ENCODE data around the gene DCXR.

DCXR gene

DNA sequence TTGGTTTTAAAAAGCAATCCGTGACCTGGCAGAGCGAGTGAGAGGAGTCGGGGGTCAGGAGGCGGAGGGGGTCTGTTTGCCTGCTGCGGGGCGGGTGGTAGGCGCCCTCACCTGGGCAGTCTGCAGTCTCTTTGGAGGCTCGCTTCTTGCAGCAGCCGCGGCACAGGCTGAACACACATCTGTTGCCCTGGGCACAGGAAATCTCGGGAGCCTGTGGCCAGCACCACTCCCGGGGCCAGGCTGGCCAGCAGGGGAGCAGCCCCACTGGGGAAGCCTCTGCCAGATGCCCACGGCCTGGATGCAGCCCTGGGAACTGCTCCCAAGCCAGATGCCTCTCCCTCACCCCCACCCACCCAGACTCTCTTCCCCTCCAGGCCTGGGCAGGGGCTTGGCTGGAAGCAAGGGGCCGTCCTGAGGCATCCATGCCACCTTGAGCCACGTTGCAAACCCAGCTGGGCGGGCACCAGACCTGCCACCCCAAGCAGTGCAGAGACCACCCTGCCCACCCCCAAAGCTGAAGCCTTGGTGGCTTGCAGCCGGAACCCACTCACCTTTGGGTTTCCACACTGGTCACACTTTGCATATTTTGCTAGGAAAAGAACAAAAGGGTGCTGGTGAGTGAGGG is 20.8 kb upstream of the DCXR start:
- Histone ChIP-seq H3K9me3 (replicated peaks; ENCODE audit: low read length) (no peaks in the 10 kb centered on the region), H3K4me1 (ENCODE audit: control insufficient read depth, insufficient read depth, low read length) (peaks cover 3% of the 10 kb centered on the region), H3K4me2 (ENCODE audit: low read length) (no peak overlapping the region), H3K36me3 (ENCODE audit: insufficient read depth, low read length) (peaks cover 81% of the 10 kb centered on the region), H3K27me3 (ENCODE audit: control insufficient read depth, insufficient read depth, low read length) (no peaks in the 10 kb centered on the region), H3K9ac (ENCODE audit: low read depth, low read length) (no peak overlapping the region), H3K4me3 (ENCODE audit: low read length) (no peak overlapping the region)

DNA sequence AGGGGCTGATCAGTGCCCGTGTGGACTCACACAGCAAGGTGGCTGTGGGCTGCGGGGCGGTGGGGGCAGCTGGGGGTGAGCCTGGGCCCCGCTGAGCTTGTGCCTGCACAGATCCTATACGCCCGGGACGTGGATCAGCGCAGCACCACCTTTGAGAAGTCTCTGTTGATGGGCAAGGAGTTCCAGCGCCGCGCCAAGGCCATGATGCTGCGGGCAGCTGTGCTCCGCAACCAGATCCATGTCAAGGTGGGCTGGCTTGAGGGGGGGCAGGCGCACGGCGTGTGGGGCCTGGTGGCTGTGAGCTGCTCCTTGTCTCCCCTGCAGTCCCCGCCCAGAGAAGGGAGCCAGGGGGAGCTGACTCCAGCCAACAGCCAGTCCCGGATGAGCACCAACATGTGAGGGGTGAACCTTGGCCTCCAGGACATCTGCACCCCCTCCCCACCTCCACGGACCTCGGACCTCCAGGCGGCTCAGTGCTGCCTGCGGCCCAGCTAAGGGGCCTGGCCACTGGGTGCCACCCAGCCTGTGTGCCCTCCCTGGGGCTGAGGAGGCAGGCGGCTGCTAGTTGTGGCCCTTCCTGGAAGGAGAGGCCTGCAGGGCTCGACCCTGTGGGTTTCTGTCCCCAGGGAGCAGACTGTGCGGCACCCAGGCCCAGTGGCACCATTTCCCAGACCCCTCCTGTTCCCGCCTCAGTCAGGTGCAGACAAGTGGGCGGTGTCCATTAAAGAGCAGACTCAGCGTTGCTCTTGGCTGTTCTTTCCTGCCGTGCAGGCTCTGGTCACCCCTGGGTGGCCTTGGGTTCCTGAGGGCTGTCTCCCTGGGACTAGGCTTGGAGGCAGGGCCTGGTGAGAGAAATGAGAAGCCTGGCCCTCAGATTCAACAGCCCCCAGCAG is 19.5 kb upstream of the DCXR start:
- peaks cover 12% of the 10 kb centered on the region for H3K4me1 ChIP-seq (ENCODE audit: control insufficient read depth, insufficient read depth, low read length)
- peaks cover 76% of the 10 kb centered on the region for H3K36me3 ChIP-seq (ENCODE audit: insufficient read depth, low read length)
- H3K9me3 ChIP-seq (replicated peaks; ENCODE audit: low read length) = no peaks in the 10 kb centered on the region
- H3K4me3 ChIP-seq (ENCODE audit: low read length) = no peak overlapping the region
- H3K9ac ChIP-seq (ENCODE audit: low read depth, low read length) = no peak overlapping the region
- H3K4me2 ChIP-seq (ENCODE audit: low read length) = no peak overlapping the region
- no peaks in the 10 kb centered on the region for H3K27me3 ChIP-seq (ENCODE audit: control insufficient read depth, insufficient read depth, low read length)

DNA sequence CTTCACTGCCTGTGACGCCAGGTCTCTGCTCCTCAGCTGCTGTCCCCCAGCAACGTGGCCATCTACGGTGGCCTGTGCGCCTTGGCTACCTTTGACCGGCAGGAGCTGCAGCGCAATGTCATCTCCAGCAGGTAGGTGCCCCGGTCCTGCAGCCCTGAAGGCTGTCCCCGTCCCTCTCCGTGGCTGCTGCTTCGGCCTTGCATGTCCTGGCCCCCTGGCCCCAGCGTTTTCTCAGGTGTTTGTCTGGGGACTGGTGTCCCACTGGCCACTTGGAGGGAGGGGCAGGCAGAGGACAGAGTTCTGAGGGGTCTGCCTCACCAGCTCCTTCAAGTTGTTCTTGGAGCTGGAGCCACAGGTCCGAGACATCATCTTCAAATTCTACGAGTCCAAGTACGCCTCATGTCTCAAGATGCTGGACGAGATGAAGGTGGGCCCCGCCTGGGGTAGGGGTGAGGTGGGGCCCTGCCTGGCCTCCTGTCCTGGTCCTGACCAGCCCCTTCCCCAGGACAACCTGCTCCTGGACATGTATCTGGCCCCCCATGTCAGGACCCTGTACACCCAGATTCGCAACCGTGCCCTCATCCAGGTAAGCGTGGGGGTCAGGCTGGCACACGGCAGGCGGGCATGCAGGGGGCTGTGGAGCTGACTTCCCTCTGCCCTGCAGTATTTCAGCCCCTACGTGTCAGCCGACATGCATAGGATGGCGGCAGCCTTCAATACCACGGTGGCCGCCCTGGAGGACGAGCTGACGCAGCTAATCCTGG is 18.6 kb upstream of the DCXR start:
- no peaks in the 10 kb centered on the region for H3K9me3 ChIP-seq (replicated peaks; ENCODE audit: low read length)
- H3K4me3 ChIP-seq (ENCODE audit: low read length) = no peak overlapping the region
- no peak overlapping the region for H3K4me2 ChIP-seq (ENCODE audit: low read length)
- H3K9ac ChIP-seq (ENCODE audit: low read depth, low read length) = no peak overlapping the region
- peaks cover 12% of the 10 kb centered on the region for H3K4me1 ChIP-seq (ENCODE audit: control insufficient read depth, insufficient read depth, low read length)
- peaks cover 70% of the 10 kb centered on the region for H3K36me3 ChIP-seq (ENCODE audit: insufficient read depth, low read length)
- no peaks in the 10 kb centered on the region for H3K27me3 ChIP-seq (ENCODE audit: control insufficient read depth, insufficient read depth, low read length)

DNA sequence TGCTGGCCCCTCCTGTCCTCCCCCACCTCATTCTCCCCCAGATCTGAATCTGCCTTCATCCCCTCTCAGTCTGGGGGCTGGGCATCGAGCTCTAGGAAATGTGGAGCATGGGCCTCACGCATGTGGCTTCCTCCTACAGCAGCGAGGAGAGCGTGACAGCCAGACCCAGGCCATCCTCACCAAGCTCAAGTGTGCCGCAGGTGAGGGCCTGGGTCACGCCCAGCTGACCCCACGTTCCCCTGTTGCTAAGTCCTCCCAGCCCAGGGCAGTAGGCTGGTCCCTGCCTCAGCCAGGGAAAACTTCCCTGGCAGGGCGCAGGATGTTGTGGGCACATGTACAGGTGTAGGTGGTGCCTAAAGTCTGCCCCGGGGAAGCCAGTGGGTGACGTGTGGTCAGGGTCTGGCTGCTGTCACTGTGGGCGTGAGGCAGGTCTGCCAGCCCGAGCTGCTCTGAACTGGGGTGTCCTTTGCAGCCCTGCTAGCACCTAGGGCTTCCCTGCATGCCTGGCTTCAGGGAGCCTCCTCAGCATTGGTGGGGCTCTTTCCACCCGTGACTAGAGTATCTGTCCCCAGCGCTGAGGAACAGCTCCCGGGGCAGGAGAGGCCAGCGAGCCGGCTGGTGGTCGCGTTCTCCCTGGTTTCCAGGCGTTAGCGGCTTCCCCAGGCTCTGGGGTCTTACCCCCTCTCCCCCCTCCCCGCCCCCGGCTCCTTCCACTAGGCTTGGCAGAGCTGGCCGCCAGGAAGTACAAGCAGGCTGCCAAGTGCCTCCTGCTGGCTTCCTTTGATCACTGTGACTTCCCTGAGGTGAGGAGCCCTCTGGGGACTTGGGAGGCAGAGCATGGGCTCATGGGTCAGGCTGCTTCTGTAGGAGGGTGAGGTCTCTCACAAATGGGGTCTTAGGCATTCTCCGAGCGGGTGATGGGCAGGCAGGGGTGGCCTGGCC is 17.8 kb upstream of the DCXR start:
- H3K4me2 ChIP-seq (ENCODE audit: low read length) = no peak overlapping the region
- H3K9me3 ChIP-seq (replicated peaks; ENCODE audit: low read length) = no peaks in the 10 kb centered on the region
- H3K9ac ChIP-seq (ENCODE audit: low read depth, low read length) = no peak overlapping the region
- no peak overlapping the region for H3K4me3 ChIP-seq (ENCODE audit: low read length)
- no peaks in the 10 kb centered on the region for H3K27me3 ChIP-seq (ENCODE audit: control insufficient read depth, insufficient read depth, low read length)
- peaks cover 17% of the 10 kb centered on the region for H3K4me1 ChIP-seq (ENCODE audit: control insufficient read depth, insufficient read depth, low read length)
- peaks cover 64% of the 10 kb centered on the region for H3K36me3 ChIP-seq (ENCODE audit: insufficient read depth, low read length)

DNA sequence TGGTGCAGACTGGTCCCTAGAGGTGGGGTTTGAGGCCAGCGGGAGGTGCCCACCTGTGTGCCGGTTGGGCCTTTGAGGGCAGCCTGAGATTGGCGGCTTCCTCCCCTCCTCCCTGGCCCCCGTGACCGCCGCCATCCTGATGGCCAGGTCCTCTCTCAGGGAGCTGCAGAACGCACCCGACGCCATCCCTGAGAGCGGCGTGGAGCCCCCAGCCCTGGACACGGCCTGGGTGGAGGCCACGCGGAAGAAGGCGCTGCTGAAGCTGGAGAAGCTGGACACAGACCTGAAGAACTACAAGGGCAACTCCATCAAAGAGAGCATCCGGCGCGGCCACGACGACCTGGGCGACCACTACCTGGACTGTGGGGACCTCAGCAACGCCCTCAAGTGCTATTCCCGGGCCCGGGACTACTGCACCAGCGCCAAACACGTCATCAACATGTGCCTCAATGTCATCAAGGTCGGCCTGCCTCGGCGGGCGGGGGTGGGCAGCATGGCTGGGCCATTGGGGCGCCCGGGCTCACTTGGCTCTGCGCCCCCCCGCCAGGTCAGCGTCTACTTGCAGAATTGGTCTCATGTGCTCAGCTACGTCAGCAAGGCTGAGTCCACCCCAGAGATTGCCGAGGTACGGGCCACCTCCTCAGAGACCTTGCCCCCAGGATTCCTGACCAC is 17.0 kb upstream of the DCXR start:
- Histone ChIP-seq H3K36me3 (ENCODE audit: insufficient read depth, low read length) (peaks cover 64% of the 10 kb centered on the region), H3K4me3 (ENCODE audit: low read length) (no peak overlapping the region)

DNA sequence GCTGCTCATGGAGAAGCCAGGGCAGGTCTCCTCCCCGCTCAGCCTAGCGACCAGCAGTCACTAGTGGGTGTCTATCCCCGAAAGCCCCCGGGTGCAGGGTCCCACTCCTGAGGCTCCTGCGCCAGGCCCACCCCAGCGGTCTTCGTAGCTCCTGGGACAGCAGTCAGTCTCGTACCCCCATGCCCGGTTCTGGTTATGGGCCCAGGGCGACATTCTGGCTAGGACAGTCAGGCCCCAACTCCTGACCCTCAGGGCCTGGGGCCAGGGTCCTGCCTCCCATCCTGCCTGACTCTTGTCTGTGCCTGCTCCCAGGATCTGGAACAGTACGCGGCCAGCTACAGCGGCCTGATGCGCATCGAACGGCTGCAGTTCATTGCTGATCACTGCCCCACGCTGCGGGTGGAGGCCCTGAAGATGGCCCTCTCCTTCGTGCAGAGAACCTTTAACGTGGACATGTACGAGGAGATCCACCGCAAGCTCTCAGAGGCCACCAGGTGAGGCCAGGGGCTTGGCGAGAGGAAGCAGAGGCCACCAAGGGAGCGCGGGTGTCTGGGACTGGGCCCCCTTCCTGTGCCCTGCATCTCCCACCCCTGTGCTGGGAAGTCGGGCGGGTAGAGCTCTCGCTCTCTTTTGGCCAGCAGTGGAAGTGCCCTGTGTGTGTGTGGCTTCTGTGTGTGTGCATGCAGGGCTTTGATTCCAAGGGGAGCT is 16.2 kb upstream of the DCXR start:
- no peak overlapping the region for H3K4me2 ChIP-seq (ENCODE audit: low read length)
- peaks cover 62% of the 10 kb centered on the region for H3K36me3 ChIP-seq (ENCODE audit: insufficient read depth, low read length)
- no peaks in the 10 kb centered on the region for H3K27me3 ChIP-seq (ENCODE audit: control insufficient read depth, insufficient read depth, low read length)
- no peak overlapping the region for H3K9ac ChIP-seq (ENCODE audit: low read depth, low read length)
- no peak overlapping the region for H3K4me3 ChIP-seq (ENCODE audit: low read length)
- peaks cover 19% of the 10 kb centered on the region for H3K4me1 ChIP-seq (ENCODE audit: control insufficient read depth, insufficient read depth, low read length)
- H3K9me3 ChIP-seq (replicated peaks; ENCODE audit: low read length) = no peaks in the 10 kb centered on the region

More for the DNA sequence above, 17.0 kb upstream of the DCXR start:
- no peaks in the 10 kb centered on the region for H3K9me3 ChIP-seq (replicated peaks; ENCODE audit: low read length)
- no peak overlapping the region for H3K9ac ChIP-seq (ENCODE audit: low read depth, low read length)
- H3K4me2 ChIP-seq (ENCODE audit: low read length) = no peak overlapping the region
- H3K4me1 ChIP-seq (ENCODE audit: control insufficient read depth, insufficient read depth, low read length) = peaks cover 19% of the 10 kb centered on the region
- no peaks in the 10 kb centered on the region for H3K27me3 ChIP-seq (ENCODE audit: control insufficient read depth, insufficient read depth, low read length)

DNA sequence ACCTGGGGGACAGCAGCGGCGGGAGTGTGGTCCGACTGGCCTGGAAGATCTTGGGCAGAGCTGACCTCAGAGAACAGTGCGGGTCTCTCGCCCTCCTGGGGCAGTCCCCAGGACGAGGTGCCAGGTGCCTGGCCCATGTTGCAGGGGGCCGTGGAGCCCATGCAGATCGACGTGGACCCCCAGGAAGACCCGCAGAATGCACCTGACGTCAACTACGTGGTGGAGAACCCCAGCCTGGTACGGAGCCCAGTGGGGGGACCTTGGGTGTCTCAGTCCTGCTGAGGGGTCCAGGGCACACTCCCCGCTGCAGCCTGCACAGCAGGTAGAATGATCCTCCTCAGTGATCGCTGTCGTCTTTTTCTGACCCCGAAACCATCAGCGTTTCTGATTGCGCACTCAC is 15.6 kb upstream of the DCXR start:
- Histone ChIP-seq H3K4me3 (ENCODE audit: low read length) (peak overlapping the region; percentile 77), H3K27me3 (ENCODE audit: control insufficient read depth, insufficient read depth, low read length) (no peaks in the 10 kb centered on the region), H3K4me2 (ENCODE audit: low read length) (peak overlapping the region; percentile 89), H3K9ac (ENCODE audit: low read depth, low read length) (peak overlapping the region; percentile 84), H3K36me3 (ENCODE audit: insufficient read depth, low read length) (peaks cover 63% of the 10 kb centered on the region), H3K4me1 (ENCODE audit: control insufficient read depth, insufficient read depth, low read length) (peaks cover 19% of the 10 kb centered on the region), H3K9me3 (replicated peaks; ENCODE audit: low read length) (no peaks in the 10 kb centered on the region)

DNA sequence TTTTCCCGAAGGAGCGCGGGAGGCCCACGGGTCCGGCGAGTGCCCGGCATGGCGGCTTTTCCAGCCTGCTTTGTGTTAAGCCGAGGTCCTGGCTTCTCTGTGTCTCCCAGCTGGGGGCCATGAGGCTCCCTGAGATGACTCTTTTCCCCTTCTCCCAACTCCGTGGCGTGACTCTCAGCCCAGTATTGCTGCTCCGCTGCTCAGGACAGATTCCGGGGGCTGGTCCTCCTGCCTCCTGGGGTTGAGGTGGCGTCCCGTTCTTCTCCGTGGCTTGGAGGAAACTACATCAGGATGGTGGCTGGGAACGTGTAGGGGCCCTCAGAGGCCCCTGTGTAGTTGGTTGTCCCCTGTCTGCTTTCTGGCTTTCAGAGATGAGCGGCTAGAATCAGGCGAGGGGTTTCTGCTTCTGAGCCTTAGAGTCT is 15.2 kb upstream of the DCXR start:
- Histone ChIP-seq H3K4me2 (ENCODE audit: low read length) (peak overlapping the region; percentile 89), H3K36me3 (ENCODE audit: insufficient read depth, low read length) (peaks cover 63% of the 10 kb centered on the region), H3K9me3 (replicated peaks; ENCODE audit: low read length) (no peaks in the 10 kb centered on the region), H3K4me3 (ENCODE audit: low read length) (peak overlapping the region; percentile 77), H3K9ac (ENCODE audit: low read depth, low read length) (peak overlapping the region; percentile 84), H3K27me3 (ENCODE audit: control insufficient read depth, insufficient read depth, low read length) (no peaks in the 10 kb centered on the region), H3K4me1 (ENCODE audit: control insufficient read depth, insufficient read depth, low read length) (peaks cover 19% of the 10 kb centered on the region)

DNA sequence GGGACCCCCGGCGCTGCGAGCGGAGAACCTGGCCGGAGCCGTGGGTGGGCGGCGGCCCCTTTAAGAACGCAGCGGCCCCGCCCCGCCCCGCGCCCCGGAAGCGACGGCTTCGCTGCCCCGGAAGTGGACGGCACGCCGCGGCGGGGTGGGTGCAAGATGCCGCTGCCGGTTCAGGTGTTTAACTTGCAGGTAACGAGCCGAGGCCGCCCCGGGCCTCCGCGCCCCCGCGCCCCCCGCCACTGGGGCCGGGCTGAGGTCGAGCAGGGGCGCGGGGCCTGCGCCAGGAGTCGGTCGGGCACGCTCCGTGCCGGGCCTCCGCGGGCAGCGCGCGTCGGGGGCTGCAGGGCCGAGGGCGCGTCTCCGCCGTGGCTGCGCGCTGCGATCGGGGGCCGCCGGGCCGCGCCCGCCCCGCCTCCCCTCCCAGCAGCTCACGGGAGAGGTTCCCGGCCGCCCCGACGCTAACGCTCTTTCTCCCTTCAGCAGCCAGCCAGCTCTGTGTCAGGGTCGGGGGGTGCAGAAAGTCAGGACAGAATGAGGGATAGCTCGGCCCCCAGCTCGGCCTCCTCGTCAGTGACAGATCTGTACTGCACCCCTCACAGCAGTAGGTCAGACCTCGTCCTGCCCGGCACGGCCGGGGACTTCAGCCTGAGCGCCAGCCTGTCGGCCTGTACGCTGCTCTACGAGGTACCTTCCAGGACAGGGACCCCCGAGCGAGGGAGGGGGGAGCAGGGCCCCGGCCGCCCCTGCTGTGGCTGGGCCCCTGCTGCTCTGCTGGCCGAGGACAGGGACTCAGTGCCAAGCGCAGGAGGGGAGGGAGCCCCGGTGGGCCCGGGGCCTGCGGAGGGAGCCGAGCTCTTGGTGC is 14.5 kb upstream of the DCXR start, which contains the start of the genes GPS1 and RFNG:
Gene GPS1, plus strand, starts transcription at position 123 of the 862 bp plus-strand sequence. Its CDS starts 34 bp downstream, at position 157.
Gene RFNG, minus strand, starts transcription at position 36 of the 862 bp plus-strand sequence. CDS start 45 bp downstream, outside the sequence.
- H3K27me3 ChIP-seq (ENCODE audit: control insufficient read depth, insufficient read depth, low read length) = no peaks in the 10 kb centered on the region
- H3K9ac ChIP-seq (ENCODE audit: low read depth, low read length) = peak within 1 kb of the TSS; percentile 84
- H3K36me3 ChIP-seq (ENCODE audit: insufficient read depth, low read length) = peaks cover 62% of the 10 kb centered on the region
- H3K4me3 ChIP-seq (ENCODE audit: low read length) = peak within 1 kb of the TSS; percentile 77
- no peaks in the 10 kb centered on the region for H3K9me3 ChIP-seq (replicated peaks; ENCODE audit: low read length)
- peaks cover 19% of the 10 kb centered on the region for H3K4me1 ChIP-seq (ENCODE audit: control insufficient read depth, insufficient read depth, low read length)
- H3K4me2 ChIP-seq (ENCODE audit: low read length) = peak within 1 kb of the TSS; percentile 89
